ENCODE results near the gene SMPD2. TPM values are rescaled to one million over a fixed set of nuclear protein-coding genes. Genes with fewer than 3 reads are reported as not detected.

The SMPD2 gene
- total RNA-seq, 1 experiment from 2014 or later: 12.3 TPM

DNA sequence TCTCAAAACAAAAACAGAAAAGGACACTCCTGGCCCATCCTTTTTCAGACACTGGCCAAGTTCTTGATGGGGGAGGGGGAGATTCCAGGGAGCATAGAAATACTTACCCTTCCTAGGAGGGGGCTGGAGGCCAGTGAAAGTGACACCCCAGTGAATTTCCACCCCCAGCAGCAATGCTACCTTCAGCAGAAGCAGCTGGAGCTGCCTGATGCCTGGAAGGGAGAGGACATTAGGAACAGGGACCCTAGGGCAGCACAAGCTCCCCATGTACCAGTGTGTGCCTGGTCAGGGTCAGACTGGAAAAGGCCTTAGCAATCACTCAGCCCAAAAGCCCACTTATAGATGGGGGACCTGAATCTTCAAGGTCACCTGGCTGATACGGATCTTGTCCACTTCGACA lies 12.6 kb downstream of the SMPD2 start:
- no peak for TF ChIP-seq CTCF (IDR thresholded peaks at IDR 0.05; ENCODE audit: insufficient read depth in 1 of 2, low read depth in 1 of 2, low read length in 1 of 2, severe bottlenecking in 1 of 2, unreplicated experiment in 1 of 2)
- no peaks in the 10 kb centered on the region for H3K27me3 ChIP-seq (replicated peaks; ENCODE audit: control insufficient read depth, insufficient read depth, low read length)
- H3K9me3 ChIP-seq: no peaks in the 10 kb centered on the region
- BruUV-seq (replicated peaks): no TSS peak
- no peak for DNase-seq
- no peaks in the 10 kb centered on the region for H3K36me3 ChIP-seq (ENCODE audit: control insufficient read depth, insufficient read depth, low read length)
- Mint-ChIP-seq H3K27ac (ENCODE audit: unreplicated experiment) (no peak overlapping the region), H3K4me1 (ENCODE audit: low read depth, unreplicated experiment) (no peaks in the 10 kb centered on the region), H3K4me3 (ENCODE audit: unreplicated experiment) (no peak overlapping the region), H3K27me3 (ENCODE audit: insufficient read depth, unreplicated experiment) (no peaks in the 10 kb centered on the region), H3K9me3 (ENCODE audit: unreplicated experiment) (no peaks in the 10 kb centered on the region), H3K36me3 (ENCODE audit: insufficient read depth, unreplicated experiment) (peaks cover 8% of the 10 kb centered on the region)
- no peak overlapping the region for H3K4me3 ChIP-seq (ENCODE audit: low read depth, low read length)
- ChIA-PET CTCF (no interaction called here), POLR2A (no interaction called here)
- intact Hi-C loops (cut with micrococcal nuclease; ENCODE audit: unreplicated experiment): no loop called here
- peaks cover 13% of the 10 kb centered on the region for H3K4me1 ChIP-seq

- H3K27me3 Mint-ChIP-seq (ENCODE audit: insufficient read depth, unreplicated experiment): no peaks in the 10 kb centered on the region
- no peaks in the 10 kb centered on the region for H3K9me3 Mint-ChIP-seq (ENCODE audit: unreplicated experiment)
- no peaks in the 10 kb centered on the region for H3K9me3 ChIP-seq
- ChIA-PET CTCF (no interaction called here), POLR2A (no interaction called here)
- TF ChIP-seq CTCF (IDR thresholded peaks at IDR 0.05; ENCODE audit: insufficient read depth in 1 of 2, low read depth in 1 of 2, low read length in 1 of 2, severe bottlenecking in 1 of 2, unreplicated experiment in 1 of 2): no peak
- intact Hi-C loops (cut with micrococcal nuclease; ENCODE audit: unreplicated experiment): loop anchor here (2.0 kb wide), 1 partner anchor 13 kb away; the partner anchor contains the start of genes PPIL6 and SMPD2
- peak overlapping the region; percentile 99 for H3K4me3 Mint-ChIP-seq (ENCODE audit: unreplicated experiment)
- no peak overlapping the region for H3K27ac Mint-ChIP-seq (ENCODE audit: unreplicated experiment)
- H3K27me3 ChIP-seq (replicated peaks; ENCODE audit: control insufficient read depth, insufficient read depth, low read length): no peaks in the 10 kb centered on the region
- DNase-seq: no peak
- no TSS peak for BruUV-seq (replicated peaks)
- no peaks in the 10 kb centered on the region for H3K4me1 Mint-ChIP-seq (ENCODE audit: low read depth, unreplicated experiment)
- no peak overlapping the region for H3K4me3 ChIP-seq (ENCODE audit: low read depth, low read length)
- no peaks in the 10 kb centered on the region for H3K36me3 ChIP-seq (ENCODE audit: control insufficient read depth, insufficient read depth, low read length)
- peaks cover 13% of the 10 kb centered on the region for H3K4me1 ChIP-seq
- peaks cover 7% of the 10 kb centered on the region for H3K36me3 Mint-ChIP-seq (ENCODE audit: insufficient read depth, unreplicated experiment)
Observed at GRCh38 chr6:109453594-109454495, 13.3 kb downstream of the SMPD2 start.

GRCh38 chr6:109454496-109455436 lies 14.2 kb downstream of the SMPD2 start:
- ChIA-PET CTCF (interaction anchor here (0.7 to 1.4 kb wide), 2 partner anchors 12 to 248 kb away, joined by 3 to 10 read pairs; no protein-coding TSS in a partner anchor), POLR2A (no interaction called here)
- H3K4me1 ChIP-seq: peaks cover 13% of the 10 kb centered on the region
- DNase-seq: peak in 1 of 2 experiments; percentile 29
- no peaks in the 10 kb centered on the region for H3K36me3 ChIP-seq (ENCODE audit: control insufficient read depth, insufficient read depth, low read length)
- Mint-ChIP-seq H3K4me3 (ENCODE audit: unreplicated experiment) (peak overlapping the region; percentile 99), H3K27me3 (ENCODE audit: insufficient read depth, unreplicated experiment) (no peaks in the 10 kb centered on the region), H3K27ac (ENCODE audit: unreplicated experiment) (peak overlapping the region; percentile 76), H3K36me3 (ENCODE audit: insufficient read depth, unreplicated experiment) (peaks cover under 1% of the 10 kb centered on the region), H3K4me1 (ENCODE audit: low read depth, unreplicated experiment) (no peaks in the 10 kb centered on the region), H3K9me3 (ENCODE audit: unreplicated experiment) (no peaks in the 10 kb centered on the region)
- H3K27me3 ChIP-seq (replicated peaks; ENCODE audit: control insufficient read depth, insufficient read depth, low read length): no peaks in the 10 kb centered on the region
- no TSS peak for BruUV-seq (replicated peaks)
- H3K9me3 ChIP-seq: no peaks in the 10 kb centered on the region
- peak overlapping the region; percentile 84 for H3K4me3 ChIP-seq (ENCODE audit: low read depth, low read length)
- intact Hi-C loops (cut with micrococcal nuclease; ENCODE audit: unreplicated experiment): loop anchor here (2.0 kb wide), 1 partner anchor 14 kb away; the partner anchor contains the start of genes PPIL6 and SMPD2
- TF ChIP-seq CTCF (IDR thresholded peaks at IDR 0.05; ENCODE audit: insufficient read depth in 1 of 2, low read depth in 1 of 2, low read length in 1 of 2, severe bottlenecking in 1 of 2, unreplicated experiment in 1 of 2): no peak

Measured in Caco-2 (cell line).